HepG2 (cell line): ENCODE results near the gene CEP44. TPM values are rescaled to one million over a fixed set of nuclear protein-coding genes. Genes with fewer than 3 reads are reported as not detected.

ENCODE experiments used
- ELF4 ChIP-seq: sonication (generic); formaldehyde crosslinking; IDR thresholded peaks from 2 replicates; pipeline ENCODE4 v1.5.0; 2020; ENCODE audit warnings: missing genetic modification reagents, mild to moderate bottlenecking, moderate library complexity, borderline replicate concordance
- GPN1 ChIP-seq: sonication (generic); formaldehyde crosslinking; IDR thresholded peaks from 2 replicates; pipeline ENCODE4 v1.5.1; 2020; ENCODE audit warnings: missing genetic modification reagents, borderline replicate concordance
- HNRNPL ChIP-seq: fragments of 200-400 bp; formaldehyde crosslinking; IDR thresholded peaks from 2 replicates; pipeline ENCODE4 v1.6.1; 2017; ENCODE audit warnings: mild to moderate bottlenecking, low read depth, low read length
- MIER3 ChIP-seq: IDR thresholded peaks from 2 replicates; pipeline ENCODE4 v1.6.1; 2016; ENCODE audit warnings: missing compliant biosample characterization, borderline replicate concordance
- NFE2 ChIP-seq: sonication (generic); formaldehyde crosslinking; IDR thresholded peaks from 2 replicates; pipeline ENCODE4 v1.4.0; 2020; ENCODE audit warnings: missing genetic modification reagents
- ZNF282 ChIP-seq: fragments of 450-650 bp; IDR thresholded peaks from 2 replicates; pipeline ENCODE4 v1.6.1; 2018; ENCODE audit not compliant: partially characterized antibody
- ZNF674 ChIP-seq: sonication (generic); formaldehyde crosslinking; IDR thresholded peaks from 2 replicates; pipeline ENCODE4 v1.5.0; 2020; ENCODE audit warnings: low read depth, mild to moderate bottlenecking, missing genetic modification reagents
- ZNF816 ChIP-seq: sonication (generic); formaldehyde crosslinking; IDR thresholded peaks from 2 replicates; pipeline ENCODE4 v1.8.0; 2022; ENCODE audit warnings: missing genetic modification reagents, mild to moderate bottlenecking, borderline replicate concordance
- polyA plus RNA-seq, 8 experiments: library from polyadenylated mRNA; depleted of rRNA in 3 of 8; stranded (reverse) in 7 of 8; unstranded in 1 of 8; fragments of >200 nt; fragmentation: Illumina TruSeq in 4 of 8; extraction: Trizol in 4 of 8; gene quantifications; 2 replicates each; pipeline versions ENCODE4 v1.2.1 to v1.2.3, GENCODE V29; 2011 to 2016; ENCODE audit warnings: low read depth in 4 of 8, missing spikeins in 1 of 8, mixed read lengths in 1 of 8; ENCODE audit not compliant: insufficient read depth in 1 of 8
- total RNA-seq, 5 experiments: library from RNA; depleted of rRNA; stranded (reverse); fragments of >200 nt; fragmentation: Illumina TruSeq; extraction: Trizol; gene quantifications; 2 replicates each; pipeline ENCODE4 v1.2.3, GENCODE V29; 2016; ENCODE audit warnings: low read depth in 1 of 5
- TF ChIP-seq, protein P1 (sequence below): IDR thresholded peaks from 2 replicates; pipeline ENCODE4 v1.6.1; 2016; ENCODE audit warnings: missing genetic modification reagents, missing compliant biosample characterization
- TF ChIP-seq, protein P2 (sequence below): sonication (generic); formaldehyde crosslinking; IDR thresholded peaks from 2 replicates; pipeline ENCODE4 v1.9.0; 2021; ENCODE audit warnings: missing genetic modification reagents, borderline replicate concordance
- TF ChIP-seq, protein P3 (sequence below): IDR thresholded peaks from 2 replicates; pipeline ENCODE4 v1.6.1; 2018; ENCODE audit warnings: missing genetic modification reagents
- TF ChIP-seq, protein P4 (sequence below): sonication (generic); formaldehyde crosslinking; IDR thresholded peaks from 2 replicates; pipeline ENCODE4 v1.4.0; 2020; ENCODE audit warnings: missing genetic modification reagents, borderline replicate concordance
- TF ChIP-seq, protein P5 (sequence below): sonication (generic); formaldehyde crosslinking; conservative IDR thresholded peaks from 2 replicates; pipeline ENCODE4 v1.4.0; 2020; ENCODE audit warnings: mild to moderate bottlenecking, missing genetic modification reagents, moderate library complexity
- TF ChIP-seq, protein P6 (sequence below): sonication (generic); formaldehyde crosslinking; IDR thresholded peaks from 2 replicates; pipeline ENCODE4 v1.4.0; 2020; ENCODE audit warnings: missing genetic modification reagents
- TF ChIP-seq, protein P7 (sequence below): sonication (generic); formaldehyde crosslinking; IDR thresholded peaks from 2 replicates; pipeline ENCODE4 v1.8.1; 2023; ENCODE audit warnings: mild to moderate bottlenecking, missing genetic modification reagents
- TF ChIP-seq, protein P8 (sequence below): sonication (generic); formaldehyde crosslinking; IDR thresholded peaks from 2 replicates; pipeline ENCODE4 v1.4.0; 2020; ENCODE audit warnings: low read depth, mild to moderate bottlenecking, missing genetic modification reagents

Gene CEP44
- total and polyA plus RNA-seq, 2 of the 13 experiments (the other 11 are each of a cell fraction or from before 2014, with no cell fraction given), result 5.5 to 11.9 TPM

DNA sequence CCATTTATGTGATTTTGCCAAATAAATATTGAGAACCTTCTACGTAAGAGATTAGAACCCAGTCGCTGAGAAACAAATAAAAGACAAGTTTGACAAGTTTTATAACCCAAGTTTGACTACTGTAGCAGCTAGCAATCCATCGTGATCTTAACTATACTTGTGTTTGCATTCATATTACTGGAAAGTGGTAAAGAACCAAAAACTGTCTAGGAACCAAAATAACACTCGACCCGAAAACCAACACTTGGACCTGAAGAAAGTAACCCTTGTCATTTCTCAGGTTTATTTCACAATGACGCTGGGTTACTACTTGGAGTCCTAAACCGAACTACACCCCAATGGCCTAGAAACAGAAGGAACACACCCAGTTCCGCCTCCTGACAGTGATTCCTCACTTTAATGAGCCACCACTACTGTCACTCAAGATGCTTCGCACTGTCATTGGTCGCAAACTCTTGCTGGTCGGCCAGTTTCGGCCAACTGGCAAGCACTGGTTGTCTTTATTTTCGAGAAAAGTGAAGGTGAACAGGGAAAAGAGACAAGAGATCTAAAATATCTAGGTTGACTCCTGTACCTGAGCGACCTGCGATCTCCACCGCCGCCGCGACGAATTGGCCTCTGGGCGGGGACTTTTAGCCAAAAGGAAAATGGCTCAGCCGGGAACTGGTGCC is 740 bp upstream of the CEP44 start (continued):
- TF ChIP-seq, protein P1, sequence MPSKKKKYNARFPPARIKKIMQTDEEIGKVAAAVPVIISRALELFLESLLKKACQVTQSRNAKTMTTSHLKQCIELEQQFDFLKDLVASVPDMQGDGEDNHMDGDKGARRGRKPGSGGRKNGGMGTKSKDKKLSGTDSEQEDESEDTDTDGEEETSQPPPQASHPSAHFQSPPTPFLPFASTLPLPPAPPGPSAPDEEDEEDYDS (CRISPR knock-in tag), result peak; percentile 30
- TF ChIP-seq ZNF816 (CRISPR knock-in tag), result no peak
- 0 out of 2 replicates have a peak, but pooled peaks have one; percentile 4 for TF ChIP-seq MIER3 (CRISPR knock-in tag)
- TF ChIP-seq, protein P2, sequence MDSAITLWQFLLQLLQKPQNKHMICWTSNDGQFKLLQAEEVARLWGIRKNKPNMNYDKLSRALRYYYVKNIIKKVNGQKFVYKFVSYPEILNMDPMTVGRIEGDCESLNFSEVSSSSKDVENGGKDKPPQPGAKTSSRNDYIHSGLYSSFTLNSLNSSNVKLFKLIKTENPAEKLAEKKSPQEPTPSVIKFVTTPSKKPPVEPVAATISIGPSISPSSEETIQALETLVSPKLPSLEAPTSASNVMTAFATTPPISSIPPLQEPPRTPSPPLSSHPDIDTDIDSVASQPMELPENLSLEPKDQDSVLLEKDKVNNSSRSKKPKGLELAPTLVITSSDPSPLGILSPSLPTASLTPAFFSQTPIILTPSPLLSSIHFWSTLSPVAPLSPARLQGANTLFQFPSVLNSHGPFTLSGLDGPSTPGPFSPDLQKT (CRISPR knock-in tag), result no peak
- no peak for TF ChIP-seq NFE2
- TF ChIP-seq, protein P3, sequence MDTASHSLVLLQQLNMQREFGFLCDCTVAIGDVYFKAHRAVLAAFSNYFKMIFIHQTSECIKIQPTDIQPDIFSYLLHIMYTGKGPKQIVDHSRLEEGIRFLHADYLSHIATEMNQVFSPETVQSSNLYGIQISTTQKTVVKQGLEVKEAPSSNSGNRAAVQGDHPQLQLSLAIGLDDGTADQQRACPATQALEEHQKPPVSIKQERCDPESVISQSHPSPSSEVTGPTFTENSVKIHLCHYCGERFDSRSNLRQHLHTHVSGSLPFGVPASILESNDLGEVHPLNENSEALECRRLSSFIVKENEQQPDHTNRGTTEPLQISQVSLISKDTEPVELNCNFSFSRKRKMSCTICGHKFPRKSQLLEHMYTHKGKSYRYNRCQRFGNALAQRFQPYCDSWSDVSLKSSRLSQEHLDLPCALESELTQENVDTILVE (CRISPR knock-in tag), result no peak
- TF ChIP-seq, protein P4, sequence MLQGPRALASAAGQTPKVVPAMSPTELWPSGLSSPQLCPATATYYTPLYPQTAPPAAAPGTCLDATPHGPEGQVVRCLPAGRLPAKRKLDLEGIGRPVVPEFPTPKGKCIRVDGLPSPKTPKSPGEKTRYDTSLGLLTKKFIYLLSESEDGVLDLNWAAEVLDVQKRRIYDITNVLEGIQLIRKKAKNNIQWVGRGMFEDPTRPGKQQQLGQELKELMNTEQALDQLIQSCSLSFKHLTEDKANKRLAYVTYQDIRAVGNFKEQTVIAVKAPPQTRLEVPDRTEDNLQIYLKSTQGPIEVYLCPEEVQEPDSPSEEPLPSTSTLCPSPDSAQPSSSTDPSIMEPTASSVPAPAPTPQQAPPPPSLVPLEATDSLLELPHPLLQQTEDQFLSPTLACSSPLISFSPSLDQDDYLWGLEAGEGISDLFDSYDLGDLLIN (CRISPR knock-in tag), result no peak
- TF ChIP-seq ELF4, result peak; percentile 1; the same call in 1 of the 2 replicates
- TF ChIP-seq HNRNPL, result no peak
- no peak for TF ChIP-seq GPN1 (CRISPR knock-in tag)
- TF ChIP-seq, protein P5, sequence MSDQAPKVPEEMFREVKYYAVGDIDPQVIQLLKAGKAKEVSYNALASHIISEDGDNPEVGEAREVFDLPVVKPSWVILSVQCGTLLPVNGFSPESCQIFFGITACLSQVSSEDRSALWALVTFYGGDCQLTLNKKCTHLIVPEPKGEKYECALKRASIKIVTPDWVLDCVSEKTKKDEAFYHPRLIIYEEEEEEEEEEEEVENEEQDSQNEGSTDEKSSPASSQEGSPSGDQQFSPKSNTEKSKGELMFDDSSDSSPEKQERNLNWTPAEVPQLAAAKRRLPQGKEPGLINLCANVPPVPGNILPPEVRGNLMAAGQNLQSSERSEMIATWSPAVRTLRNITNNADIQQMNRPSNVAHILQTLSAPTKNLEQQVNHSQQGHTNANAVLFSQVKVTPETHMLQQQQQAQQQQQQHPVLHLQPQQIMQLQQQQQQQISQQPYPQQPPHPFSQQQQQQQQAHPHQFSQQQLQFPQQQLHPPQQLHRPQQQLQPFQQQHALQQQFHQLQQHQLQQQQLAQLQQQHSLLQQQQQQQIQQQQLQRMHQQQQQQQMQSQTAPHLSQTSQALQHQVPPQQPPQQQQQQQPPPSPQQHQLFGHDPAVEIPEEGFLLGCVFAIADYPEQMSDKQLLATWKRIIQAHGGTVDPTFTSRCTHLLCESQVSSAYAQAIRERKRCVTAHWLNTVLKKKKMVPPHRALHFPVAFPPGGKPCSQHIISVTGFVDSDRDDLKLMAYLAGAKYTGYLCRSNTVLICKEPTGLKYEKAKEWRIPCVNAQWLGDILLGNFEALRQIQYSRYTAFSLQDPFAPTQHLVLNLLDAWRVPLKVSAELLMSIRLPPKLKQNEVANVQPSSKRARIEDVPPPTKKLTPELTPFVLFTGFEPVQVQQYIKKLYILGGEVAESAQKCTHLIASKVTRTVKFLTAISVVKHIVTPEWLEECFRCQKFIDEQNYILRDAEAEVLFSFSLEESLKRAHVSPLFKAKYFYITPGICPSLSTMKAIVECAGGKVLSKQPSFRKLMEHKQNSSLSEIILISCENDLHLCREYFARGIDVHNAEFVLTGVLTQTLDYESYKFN (CRISPR knock-in tag), result no peak
- TF ChIP-seq, protein P6, sequence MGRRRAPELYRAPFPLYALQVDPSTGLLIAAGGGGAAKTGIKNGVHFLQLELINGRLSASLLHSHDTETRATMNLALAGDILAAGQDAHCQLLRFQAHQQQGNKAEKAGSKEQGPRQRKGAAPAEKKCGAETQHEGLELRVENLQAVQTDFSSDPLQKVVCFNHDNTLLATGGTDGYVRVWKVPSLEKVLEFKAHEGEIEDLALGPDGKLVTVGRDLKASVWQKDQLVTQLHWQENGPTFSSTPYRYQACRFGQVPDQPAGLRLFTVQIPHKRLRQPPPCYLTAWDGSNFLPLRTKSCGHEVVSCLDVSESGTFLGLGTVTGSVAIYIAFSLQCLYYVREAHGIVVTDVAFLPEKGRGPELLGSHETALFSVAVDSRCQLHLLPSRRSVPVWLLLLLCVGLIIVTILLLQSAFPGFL, result no peak
- no peak for TF ChIP-seq ZNF282
- TF ChIP-seq ZNF674, result no peak
- TF ChIP-seq, protein P7, sequence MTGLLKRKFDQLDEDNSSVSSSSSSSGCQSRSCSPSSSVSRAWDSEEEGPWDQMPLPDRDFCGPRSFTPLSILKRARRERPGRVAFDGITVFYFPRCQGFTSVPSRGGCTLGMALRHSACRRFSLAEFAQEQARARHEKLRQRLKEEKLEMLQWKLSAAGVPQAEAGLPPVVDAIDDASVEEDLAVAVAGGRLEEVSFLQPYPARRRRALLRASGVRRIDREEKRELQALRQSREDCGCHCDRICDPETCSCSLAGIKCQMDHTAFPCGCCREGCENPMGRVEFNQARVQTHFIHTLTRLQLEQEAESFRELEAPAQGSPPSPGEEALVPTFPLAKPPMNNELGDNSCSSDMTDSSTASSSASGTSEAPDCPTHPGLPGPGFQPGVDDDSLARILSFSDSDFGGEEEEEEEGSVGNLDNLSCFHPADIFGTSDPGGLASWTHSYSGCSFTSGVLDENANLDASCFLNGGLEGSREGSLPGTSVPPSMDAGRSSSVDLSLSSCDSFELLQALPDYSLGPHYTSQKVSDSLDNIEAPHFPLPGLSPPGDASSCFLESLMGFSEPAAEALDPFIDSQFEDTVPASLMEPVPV (CRISPR knock-in tag), result no peak
- TF ChIP-seq, protein P8, sequence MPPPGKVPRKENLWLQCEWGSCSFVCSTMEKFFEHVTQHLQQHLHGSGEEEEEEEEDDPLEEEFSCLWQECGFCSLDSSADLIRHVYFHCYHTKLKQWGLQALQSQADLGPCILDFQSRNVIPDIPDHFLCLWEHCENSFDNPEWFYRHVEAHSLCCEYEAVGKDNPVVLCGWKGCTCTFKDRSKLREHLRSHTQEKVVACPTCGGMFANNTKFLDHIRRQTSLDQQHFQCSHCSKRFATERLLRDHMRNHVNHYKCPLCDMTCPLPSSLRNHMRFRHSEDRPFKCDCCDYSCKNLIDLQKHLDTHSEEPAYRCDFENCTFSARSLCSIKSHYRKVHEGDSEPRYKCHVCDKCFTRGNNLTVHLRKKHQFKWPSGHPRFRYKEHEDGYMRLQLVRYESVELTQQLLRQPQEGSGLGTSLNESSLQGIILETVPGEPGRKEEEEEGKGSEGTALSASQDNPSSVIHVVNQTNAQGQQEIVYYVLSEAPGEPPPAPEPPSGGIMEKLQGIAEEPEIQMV, result no peak
